ENCODE data around the gene GPR183.
"Not testable (repeated sequence)": the region's sequence is repeated elsewhere in the genome, so short reads cannot be mapped to it uniquely, and the experiment has no call there.

GPR183 gene

DNA sequence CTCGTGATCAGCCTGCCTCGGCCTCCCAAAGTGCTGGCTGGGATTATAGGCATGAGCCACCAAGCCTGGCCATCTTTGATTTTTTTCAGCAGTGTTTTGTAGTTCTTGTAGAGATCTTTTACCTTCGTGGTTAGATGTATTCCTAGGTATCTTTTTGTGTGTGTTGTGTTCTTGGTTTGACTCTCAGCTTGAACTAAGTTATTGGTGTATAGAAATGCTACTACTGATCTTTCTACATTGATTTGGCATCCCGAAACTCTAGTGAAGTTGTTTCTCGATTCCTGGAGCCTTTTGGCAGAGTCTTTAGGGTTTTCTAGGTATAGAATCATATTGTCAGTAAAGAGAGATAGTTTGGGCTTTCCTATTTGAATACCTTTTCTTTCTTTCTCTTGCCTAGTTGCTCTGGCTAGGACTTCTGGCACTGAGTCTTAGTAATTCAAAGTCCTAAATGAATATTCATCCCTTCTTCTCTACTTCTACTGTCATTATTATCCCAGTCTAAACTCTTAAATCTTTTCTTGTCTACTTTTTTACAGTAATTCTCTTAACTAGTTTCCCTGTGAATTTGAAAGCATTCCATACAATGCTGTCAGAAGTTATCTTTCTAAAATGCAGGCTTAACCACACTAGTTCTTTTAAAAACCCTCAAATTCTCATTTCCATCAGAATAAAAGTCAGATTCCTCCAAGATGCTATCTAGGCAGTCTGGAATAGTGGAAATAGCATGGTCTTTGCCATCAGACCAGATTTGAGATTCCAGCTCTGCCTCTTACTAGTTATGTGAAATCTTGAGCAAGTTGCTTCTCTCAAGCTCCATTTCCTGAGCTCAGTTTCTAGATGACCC lies 56.0 kb downstream of the GPR183 start:
- TF ChIP-seq CTCF (conservative IDR thresholded peaks at IDR 0.05; ENCODE audit: low read length) (no peak), EZH2phosphoT487 (IDR thresholded peaks at IDR 0.05; ENCODE audit: borderline replicate concordance) (no peak)
- Histone ChIP-seq H3K4me1 (ENCODE audit: insufficient read depth, low read length, poor library complexity, severe bottlenecking) (no peaks in the 10 kb centered on the region), H3K79me2 (ENCODE audit: insufficient read depth, low read length) (peaks cover 35% of the 10 kb centered on the region), H3K4me3 (ENCODE audit: low read length, poor library complexity, severe bottlenecking) (no peak overlapping the region), H3K9ac (ENCODE audit: low read depth, low read length, poor library complexity, severe bottlenecking) (no peak overlapping the region), H3K4me2 (ENCODE audit: low read depth, low read length, poor library complexity, severe bottlenecking) (no peak overlapping the region), H3K27me3 (ENCODE audit: insufficient read depth, low read length, poor library complexity, severe bottlenecking) (no peaks in the 10 kb centered on the region), H2AFZ (ENCODE audit: low read length) (no peak overlapping the region), H3K36me3 (ENCODE audit: insufficient read depth, low read length) (peaks cover 52% of the 10 kb centered on the region; the same call in 1 of the 2 replicates), H3K9me2 (replicated peaks; ENCODE audit: low read depth, low read length) (no peaks in the 10 kb centered on the region), H3F3A (ENCODE audit: low read depth) (no peaks in the 10 kb centered on the region), H3K9me3 (ENCODE audit: insufficient read depth, low read depth, low read length) (no peaks in the 10 kb centered on the region), H4K20me1 (ENCODE audit: insufficient read depth, low read length, poor library complexity, severe bottlenecking) (no peaks in the 10 kb centered on the region)

- not testable (repeated sequence) for H2AFZ ChIP-seq (ENCODE audit: low read length); H4K20me1 ChIP-seq (ENCODE audit: insufficient read depth, low read length, poor library complexity, severe bottlenecking); H3K9me3 ChIP-seq (ENCODE audit: insufficient read depth, low read depth, low read length); H3K4me1 ChIP-seq (ENCODE audit: insufficient read depth, low read length, poor library complexity, severe bottlenecking); H3K27me3 ChIP-seq (ENCODE audit: insufficient read depth, low read length, poor library complexity, severe bottlenecking); H3K4me3 ChIP-seq (ENCODE audit: low read length, poor library complexity, severe bottlenecking); H3F3A ChIP-seq (ENCODE audit: low read depth); H3K9ac ChIP-seq (ENCODE audit: low read depth, low read length, poor library complexity, severe bottlenecking); H3K4me2 ChIP-seq (ENCODE audit: low read depth, low read length, poor library complexity, severe bottlenecking); H3K9me2 ChIP-seq (replicated peaks; ENCODE audit: low read depth, low read length)
- peaks cover 52% of the 10 kb centered on the region; the same call in 1 of the 2 replicates for H3K36me3 ChIP-seq (ENCODE audit: insufficient read depth, low read length)
- peaks cover 35% of the 10 kb centered on the region for H3K79me2 ChIP-seq (ENCODE audit: insufficient read depth, low read length)
These were observed 57.6 kb downstream of the GPR183 start for GRCh38 chr13:99249606-99250005.

- Histone ChIP-seq H3K36me3 (ENCODE audit: insufficient read depth, low read length) (peaks cover 54% of the 10 kb centered on the region; the same call in 1 of the 2 replicates), H3K79me2 (ENCODE audit: insufficient read depth, low read length) (peaks cover 35% of the 10 kb centered on the region)
- not testable (repeated sequence) for H3K27me3 ChIP-seq (ENCODE audit: insufficient read depth, low read length, poor library complexity, severe bottlenecking); H3K4me3 ChIP-seq (ENCODE audit: low read length, poor library complexity, severe bottlenecking); H3K9ac ChIP-seq (ENCODE audit: low read depth, low read length, poor library complexity, severe bottlenecking); H3K4me2 ChIP-seq (ENCODE audit: low read depth, low read length, poor library complexity, severe bottlenecking); H2AFZ ChIP-seq (ENCODE audit: low read length); H3K9me2 ChIP-seq (replicated peaks; ENCODE audit: low read depth, low read length); H3K9me3 ChIP-seq (ENCODE audit: insufficient read depth, low read depth, low read length); H3F3A ChIP-seq (ENCODE audit: low read depth); H4K20me1 ChIP-seq (ENCODE audit: insufficient read depth, low read length, poor library complexity, severe bottlenecking); H3K4me1 ChIP-seq (ENCODE audit: insufficient read depth, low read length, poor library complexity, severe bottlenecking)
These were observed 58.0 kb downstream of the GPR183 start for GRCh38 chr13:99249178-99249577.

DNA sequence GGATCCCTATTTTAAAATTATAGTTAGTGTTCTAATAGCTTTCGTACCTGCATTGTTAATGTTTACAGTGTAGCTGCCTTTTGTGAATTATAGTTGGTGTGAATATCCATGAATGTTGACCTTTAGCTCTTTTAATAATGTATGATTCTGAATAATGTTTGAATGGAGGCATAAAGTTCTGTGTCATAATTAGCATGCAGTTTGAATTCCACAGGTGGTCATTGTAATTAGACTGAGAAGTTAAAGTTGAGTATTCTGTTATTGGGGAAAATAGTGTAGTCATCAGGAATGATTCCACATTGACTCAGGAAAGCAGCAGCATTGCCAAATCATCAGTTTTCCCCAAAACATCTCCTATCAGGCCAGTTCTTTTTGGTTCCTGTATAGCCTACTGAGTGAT lies 61.1 kb downstream of the GPR183 start:
- peaks cover 29% of the 10 kb centered on the region for H3K79me2 ChIP-seq (ENCODE audit: insufficient read depth, low read length)
- H3K9me3 ChIP-seq (ENCODE audit: insufficient read depth, low read depth, low read length): no peaks in the 10 kb centered on the region
- H3K9ac ChIP-seq (ENCODE audit: low read depth, low read length, poor library complexity, severe bottlenecking): no peak overlapping the region
- TF ChIP-seq CTCF (conservative IDR thresholded peaks at IDR 0.05; ENCODE audit: low read length): no peak
- no peak for TF ChIP-seq EZH2phosphoT487 (IDR thresholded peaks at IDR 0.05; ENCODE audit: borderline replicate concordance)
- no peaks in the 10 kb centered on the region for H3K9me2 ChIP-seq (replicated peaks; ENCODE audit: low read depth, low read length)
- no peaks in the 10 kb centered on the region for H3K27me3 ChIP-seq (ENCODE audit: insufficient read depth, low read length, poor library complexity, severe bottlenecking)
- H3K4me3 ChIP-seq (ENCODE audit: low read length, poor library complexity, severe bottlenecking): no peak overlapping the region
- no peak overlapping the region for H3K4me2 ChIP-seq (ENCODE audit: low read depth, low read length, poor library complexity, severe bottlenecking)
- H4K20me1 ChIP-seq (ENCODE audit: insufficient read depth, low read length, poor library complexity, severe bottlenecking): peaks cover 4% of the 10 kb centered on the region
- H3K36me3 ChIP-seq (ENCODE audit: insufficient read depth, low read length): peaks cover 56% of the 10 kb centered on the region; the same call in 1 of the 2 replicates
- H3K4me1 ChIP-seq (ENCODE audit: insufficient read depth, low read length, poor library complexity, severe bottlenecking): no peaks in the 10 kb centered on the region
- no peaks in the 10 kb centered on the region for H3F3A ChIP-seq (ENCODE audit: low read depth)
- H2AFZ ChIP-seq (ENCODE audit: low read length): no peak overlapping the region

Measured in Loucy (cell line).